DOHH2 (cell line): Measurements from ENCODE around the gene ZNF565.
"Not testable (repeated sequence)": the region's sequence is repeated elsewhere in the genome, so short reads cannot be mapped to it uniquely, and the experiment has no call there.

Experiments
- H3F3A ChIP-seq: fragments of 200-600 bp; sonication (generic), shearing (Covaris generic); 2 replicates; pipeline ENCODE4 v1.6.0; 2016; ENCODE audit warnings: antibody characterized with exemption, mild to moderate bottlenecking; ENCODE audit not compliant: control insufficient read depth, insufficient read depth
- H3K27ac ChIP-seq: fragments of 200-600 bp; sonication (generic); 2 replicates; pipeline ENCODE4 v1.5.1; 2014; ENCODE audit warnings: low read depth, mild to moderate bottlenecking, low read length, moderate library complexity
- H3K27me3 ChIP-seq: fragments of 200-600 bp; sonication (generic); 2 replicates; pipeline ENCODE4 v1.6.1; 2014; ENCODE audit warnings: mild to moderate bottlenecking, low read length, mixed read lengths; ENCODE audit not compliant: control insufficient read depth
- H3K36me3 ChIP-seq: fragments of 200-600 bp; sonication (generic); 2 replicates; pipeline ENCODE4 v1.6.1; 2014; ENCODE audit warnings: mild to moderate bottlenecking, low read length, moderate library complexity, mixed read lengths; ENCODE audit not compliant: control insufficient read depth
- H3K4me1 ChIP-seq: fragments of 200-600 bp; sonication (generic); 2 replicates; pipeline ENCODE4 v1.6.1; 2014; ENCODE audit warnings: mild to moderate bottlenecking, low read length, mixed read lengths; ENCODE audit not compliant: control insufficient read depth
- H3K4me2 ChIP-seq: fragments of 200-600 bp; sonication (generic); 2 replicates; pipeline ENCODE4 v1.6.0; 2014; ENCODE audit warnings: mild to moderate bottlenecking, low read length, moderate library complexity
- H3K4me3 ChIP-seq: fragments of 200-600 bp; sonication (generic); 2 replicates; pipeline ENCODE4 v1.5.1; 2014; ENCODE audit warnings: mild to moderate bottlenecking, low read length, mixed read lengths
- H3K79me2 ChIP-seq: fragments of 200-600 bp; sonication (generic); 2 replicates; pipeline ENCODE4 v1.6.1; 2014; ENCODE audit warnings: mild to moderate bottlenecking, low read length, mixed read lengths; ENCODE audit not compliant: control insufficient read depth
- H3K9me2 ChIP-seq: fragments of 200-600 bp; sonication (generic); replicated peaks from 2 replicates; pipeline ENCODE4 v1.6.1; 2014; ENCODE audit warnings: mild to moderate bottlenecking, low read length, mixed read lengths; ENCODE audit not compliant: control insufficient read depth
- H3K9me3 ChIP-seq: fragments of 200-600 bp; sonication (generic); 2 replicates; pipeline ENCODE4 v1.6.1; 2014; ENCODE audit warnings: antibody characterized with exemption, low read length, mixed read lengths; ENCODE audit not compliant: control insufficient read depth, insufficient read depth
- H4K20me1 ChIP-seq: fragments of 200-600 bp; sonication (generic); 2 replicates; pipeline ENCODE4 v1.6.0; 2014; ENCODE audit warnings: low read depth, mild to moderate bottlenecking, antibody characterized with exemption, low read length, moderate library complexity; ENCODE audit not compliant: control insufficient read depth, insufficient read depth
- CTCF ChIP-seq: fragments of 200-600 bp; sonication (generic); IDR thresholded peaks from one replicate; pipeline ENCODE4 v1.5.1; 2014; ENCODE audit warnings: antibody characterized with exemption, mild to moderate bottlenecking, low read depth, low read length; ENCODE audit not compliant: poor library complexity, severe bottlenecking
- EZH2phosphoT487 ChIP-seq: fragments of 200-600 bp; sonication (generic); IDR thresholded peaks from 2 replicates; pipeline ENCODE4 v1.6.1; 2017; ENCODE audit warnings: borderline replicate concordance, mild to moderate bottlenecking, antibody characterized with exemption, low read length, moderate library complexity, mixed read lengths

Gene ZNF565

GRCh38 chr19:36139473-36140303 lies 74.8 kb downstream of the ZNF565 start, which contains the start of gene CAPNS1:
Gene CAPNS1 (plus strand): TSS chr19:36140066. CDS start chr19:36141012, 946 bp downstream.
- Histone ChIP-seq H3K27ac (peak within 1 kb of the TSS; percentile 67), H3K36me3 (peaks cover 21% of the 10 kb centered on the region)

GRCh38 chr19:36139120-36139472 lies 75.4 kb downstream of the ZNF565 start:
- TF ChIP-seq EZH2phosphoT487 = no peak
- TF ChIP-seq CTCF = no peak
- Histone ChIP-seq H3K79me2 (peaks cover 22% of the 10 kb centered on the region), H3K4me1 (peaks cover 11% of the 10 kb centered on the region), H3K4me3 (peak overlapping the region; percentile 84), H3K4me2 (peak overlapping the region; percentile 85), H3K9me3 (no peaks in the 10 kb centered on the region), H3K27ac (peak overlapping the region; percentile 46), H3K36me3 (peaks cover 18% of the 10 kb centered on the region), H3F3A (no peaks in the 10 kb centered on the region), H3K9me2 (no peaks in the 10 kb centered on the region), H4K20me1 (peaks cover 3% of the 10 kb centered on the region; the same call in 1 of the 2 replicates), H3K27me3 (no peaks in the 10 kb centered on the region)

More at GRCh38 chr19:36139473-36140303, 74.8 kb downstream of the ZNF565 start, which contains the start of gene CAPNS1:
- Histone ChIP-seq H4K20me1 (peaks cover 3% of the 10 kb centered on the region; the same call in 1 of the 2 replicates), H3K4me2 (peak within 1 kb of the TSS; percentile 85), H3K4me3 (peak within 1 kb of the TSS; percentile 84), H3K9me3 (no peaks in the 10 kb centered on the region), H3K79me2 (peaks cover 22% of the 10 kb centered on the region), H3K27me3 (no peaks in the 10 kb centered on the region), H3F3A (no peaks in the 10 kb centered on the region), H3K4me1 (peaks cover 11% of the 10 kb centered on the region), H3K9me2 (no peaks in the 10 kb centered on the region)
- no peak for TF ChIP-seq EZH2phosphoT487
- TF ChIP-seq CTCF = no peak

GRCh38 chr19:36136964-36137686 lies 77.3 kb downstream of the ZNF565 start:
- Histone ChIP-seq H3K9me2 (no peaks in the 10 kb centered on the region), H3K79me2 (peaks cover 20% of the 10 kb centered on the region), H3K4me2 (no peak overlapping the region), H3K4me3 (no peak overlapping the region), H3F3A (no peaks in the 10 kb centered on the region), H4K20me1 (peaks cover 3% of the 10 kb centered on the region; the same call in 1 of the 2 replicates), H3K27ac (no peak overlapping the region), H3K9me3 (no peaks in the 10 kb centered on the region), H3K4me1 (peaks cover 11% of the 10 kb centered on the region), H3K36me3 (peaks cover 7% of the 10 kb centered on the region), H3K27me3 (no peaks in the 10 kb centered on the region)
- TF ChIP-seq EZH2phosphoT487 = no peak
- no peak for TF ChIP-seq CTCF

GRCh38 chr19:36134867-36135266 lies 79.6 kb downstream of the ZNF565 start:
- not testable (repeated sequence) for H3K79me2 ChIP-seq, H3K9me3 ChIP-seq, H3K9me2 ChIP-seq, H3K36me3 ChIP-seq, H3K27ac ChIP-seq, H3K4me3 ChIP-seq, H3K27me3 ChIP-seq, H4K20me1 ChIP-seq, H3K4me2 ChIP-seq, H3F3A ChIP-seq
- H3K4me1 ChIP-seq = peaks cover 17% of the 10 kb centered on the region
